NCI-H1048 (cell line): Measurements from ENCODE around the gene SYDE2.
"Not testable (repeated sequence)": the region's sequence is repeated elsewhere in the genome, so short reads cannot be mapped to it uniquely, and the experiment has no call there.

Experiments used
- DNase-seq: peaks from one replicate; lab custom pipeline; 2025; lab: John Stamatoyannopoulos, UW

Gene SYDE2

DNA sequence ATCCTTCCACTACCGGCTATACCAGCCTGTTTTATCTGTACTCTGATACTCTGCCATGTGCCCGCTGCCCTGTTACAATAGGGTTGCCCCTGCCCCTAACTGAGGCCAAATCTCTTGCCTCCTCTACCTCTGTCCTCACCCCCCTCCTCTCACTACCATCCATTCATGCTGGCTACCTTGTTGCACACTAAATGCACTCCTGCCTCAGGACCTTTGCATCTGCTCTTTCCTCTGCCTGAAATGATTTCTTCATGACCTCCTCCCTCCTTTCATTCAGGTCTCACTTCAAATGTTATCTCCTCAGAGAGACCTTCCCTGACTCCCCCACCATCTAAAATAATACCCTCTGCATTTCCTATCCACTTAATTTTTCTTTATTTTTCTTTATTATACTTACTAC, 7.7 kb upstream of the SYDE2 start:
- no peak for DNase-seq

DNA sequence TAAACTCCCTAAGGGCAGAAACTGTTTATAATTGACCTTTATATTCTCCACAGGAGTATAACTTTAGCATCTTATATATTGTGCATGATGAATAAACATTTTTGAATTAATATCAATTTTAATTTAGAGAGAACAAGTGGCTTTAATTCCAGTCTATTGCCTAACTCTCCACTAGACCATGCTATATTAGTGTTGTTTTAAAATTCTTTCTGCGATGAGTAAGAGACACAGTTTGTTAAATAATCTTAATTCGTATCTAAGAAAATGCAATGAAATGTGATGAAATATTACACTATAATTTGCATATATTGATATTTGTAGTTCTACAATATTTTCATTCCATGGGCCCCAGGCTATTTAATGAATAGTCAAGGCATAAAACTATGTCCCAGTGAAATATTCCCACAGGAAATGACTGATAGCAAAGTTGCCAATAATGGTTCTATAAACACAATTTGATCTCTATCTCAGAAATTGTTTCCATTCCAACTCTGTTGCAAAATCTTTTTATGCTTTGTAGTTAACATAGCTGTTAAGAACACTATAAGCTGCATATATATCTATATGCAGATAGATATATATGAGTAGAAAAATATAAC, 2.9 kb upstream of the SYDE2 start:
- no peak for DNase-seq

DNA sequence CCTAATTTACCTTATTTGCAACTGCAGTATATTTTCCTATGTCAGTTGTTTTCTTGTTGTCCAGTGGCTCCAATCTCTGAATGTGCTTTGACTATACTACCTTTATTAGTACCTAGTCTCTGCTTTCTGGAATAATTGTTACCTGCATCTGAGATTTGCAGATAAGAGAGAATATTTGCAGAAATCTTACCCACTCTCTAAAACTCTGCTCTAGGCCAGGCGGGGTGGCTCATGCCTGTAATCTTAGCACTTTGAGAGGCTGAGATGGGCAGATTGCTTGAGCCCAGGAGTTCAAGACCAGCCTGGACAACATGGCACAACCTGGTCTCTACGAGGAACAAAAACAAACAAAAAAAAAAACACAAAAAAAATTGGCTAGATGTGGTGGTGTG, 2.0 kb upstream of the SYDE2 start:
- DNase-seq = no peak

DNA sequence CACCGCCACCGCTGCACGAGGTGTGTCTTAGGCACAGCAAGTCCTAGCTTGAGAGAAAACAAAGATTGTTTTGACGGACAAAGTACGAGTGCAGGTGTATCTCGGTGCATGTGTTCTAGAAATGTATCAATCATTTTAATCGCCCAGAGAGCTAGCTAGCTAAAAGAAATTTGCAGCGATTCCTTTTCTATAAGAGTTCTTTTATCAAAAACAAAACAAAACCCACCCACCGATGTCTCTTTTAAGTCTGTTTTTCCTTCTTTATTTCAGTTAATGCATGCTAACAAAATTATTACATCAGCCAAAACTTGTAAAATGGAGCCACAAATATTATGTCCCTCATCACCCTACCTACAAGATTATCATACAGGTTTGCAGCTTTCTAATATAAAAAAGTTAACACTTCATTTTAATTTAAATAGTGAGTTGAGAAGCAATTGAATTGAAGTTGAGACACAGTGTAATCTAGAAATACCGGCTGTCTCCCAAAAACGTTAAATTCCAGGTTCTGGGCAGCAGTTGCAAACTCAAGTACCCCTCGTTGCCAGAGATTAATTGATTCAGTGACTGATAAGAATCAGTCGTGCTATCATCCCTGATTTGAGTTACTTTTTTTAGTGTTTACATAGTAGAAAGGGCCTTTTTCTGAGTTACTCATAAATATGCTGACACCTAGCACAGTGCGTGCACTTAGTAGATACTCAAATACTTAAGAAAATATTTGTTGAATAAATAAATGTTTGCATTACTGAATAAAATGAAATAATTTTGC, 1.5 kb upstream of the SYDE2 start:
- no peak for DNase-seq

DNA sequence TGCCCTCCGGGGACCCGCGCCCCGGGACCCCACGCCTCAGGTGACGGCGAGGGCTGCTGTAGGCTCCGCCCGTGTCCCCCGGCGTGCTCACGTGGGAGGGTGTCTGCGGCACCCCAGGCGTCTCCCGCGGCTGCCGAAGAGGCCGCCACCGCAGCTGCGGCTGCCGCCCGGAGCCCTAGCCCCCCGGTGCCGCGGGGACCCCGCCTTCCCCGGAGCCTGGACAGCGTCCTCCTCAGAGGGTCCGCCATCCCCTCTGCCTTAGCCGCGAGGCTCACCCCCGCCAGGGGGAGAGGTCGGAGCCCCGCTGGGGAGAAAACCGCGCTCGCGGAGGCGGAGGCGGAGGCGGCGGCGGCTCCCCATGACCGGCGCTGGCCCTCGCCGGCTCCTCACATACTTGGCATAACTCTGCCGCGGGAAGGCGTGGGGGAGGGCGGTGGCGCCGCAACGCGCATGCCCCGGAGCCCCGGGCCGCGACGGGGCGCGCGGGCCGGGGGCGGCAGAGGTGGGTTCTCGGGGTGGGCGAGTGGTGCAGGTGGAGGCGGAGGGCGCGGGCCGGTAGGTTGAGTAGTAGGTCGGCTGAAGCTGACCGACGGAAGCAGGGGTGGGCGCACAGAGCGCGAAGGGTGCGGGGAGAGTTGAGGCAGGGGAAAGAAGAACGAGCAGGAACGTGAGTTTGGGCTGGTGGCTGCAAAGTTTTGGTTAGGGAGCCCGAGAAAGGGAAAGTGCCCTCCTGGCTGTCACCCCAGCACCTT, 700 bp upstream of the SYDE2 start:
- no peak for DNase-seq

DNA sequence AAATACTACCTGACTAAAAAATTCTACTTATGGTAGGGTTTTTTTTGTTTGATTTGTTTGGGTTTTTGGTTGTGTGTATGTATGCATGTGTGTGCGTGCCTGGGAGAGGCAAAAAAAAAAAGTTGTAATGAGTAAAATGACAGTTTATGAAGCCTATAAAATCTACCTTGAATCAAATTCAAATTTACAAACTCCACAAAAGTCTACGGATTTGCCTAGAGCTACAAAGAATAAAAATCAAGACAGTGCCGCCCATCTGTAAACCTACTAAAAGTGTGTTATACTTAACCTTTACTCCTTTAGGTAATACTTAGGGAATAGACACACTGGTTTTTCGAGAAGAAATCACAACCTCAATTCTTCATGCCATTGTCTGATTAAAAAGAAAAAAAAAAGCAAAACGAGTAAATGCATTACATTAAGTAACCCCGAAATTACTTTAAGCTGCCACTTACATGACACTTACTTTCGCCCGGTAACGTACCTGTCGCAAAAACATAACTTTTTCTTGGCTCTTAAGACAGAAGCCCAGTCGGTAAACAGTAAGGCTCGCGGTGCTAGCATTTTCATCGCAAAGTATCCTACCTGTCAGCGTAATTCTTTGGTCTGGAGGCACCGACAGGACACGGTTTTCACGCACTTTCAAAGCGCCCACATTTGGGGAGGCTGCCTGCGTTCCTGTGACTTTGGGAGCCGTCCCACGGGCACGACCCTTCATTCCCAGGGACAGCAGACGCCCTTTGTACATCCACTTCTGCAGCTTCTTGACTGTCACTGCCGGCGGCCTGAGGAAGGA, 951 bp downstream of the SYDE2 start:
- DNase-seq = no peak

DNA sequence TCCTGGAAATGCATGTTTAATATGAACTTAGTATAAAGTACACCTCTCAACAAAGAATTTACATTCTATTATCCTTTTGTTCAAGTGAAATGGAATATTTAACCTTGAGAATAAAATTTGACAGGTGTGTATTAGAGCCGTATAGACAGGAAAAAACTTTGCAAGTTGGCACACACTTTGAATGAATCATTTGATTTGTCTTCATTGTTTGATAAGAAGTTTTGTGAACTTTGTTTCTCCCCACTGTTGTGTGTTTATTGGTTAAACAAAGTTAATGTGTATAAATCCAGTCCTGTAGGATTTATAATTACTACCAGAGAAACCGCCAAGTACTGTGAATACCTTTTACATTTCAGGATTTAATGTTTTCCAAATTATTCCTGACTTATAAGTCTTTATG, 2.0 kb downstream of the SYDE2 start:
- DNase-seq = no peak

DNA sequence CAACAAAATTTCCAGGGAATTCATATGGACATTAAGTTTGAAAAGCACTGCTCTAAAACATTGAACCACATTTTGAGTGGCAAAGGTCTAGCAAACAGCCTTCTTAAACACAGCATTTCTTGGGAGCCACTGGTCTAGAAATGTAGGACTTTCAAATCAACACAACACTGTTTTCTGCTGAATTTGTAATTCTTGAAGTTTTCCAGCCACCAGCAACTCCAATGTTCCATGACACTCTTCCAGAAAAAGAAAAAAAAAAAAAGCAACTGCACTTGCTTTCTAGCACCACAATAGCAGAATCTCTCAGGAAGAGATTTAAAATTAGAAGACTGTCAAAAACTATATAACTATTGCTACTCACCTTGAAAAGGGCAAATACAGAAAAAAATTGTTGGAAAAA, 4.5 kb downstream of the SYDE2 start:
- no peak for DNase-seq

DNA sequence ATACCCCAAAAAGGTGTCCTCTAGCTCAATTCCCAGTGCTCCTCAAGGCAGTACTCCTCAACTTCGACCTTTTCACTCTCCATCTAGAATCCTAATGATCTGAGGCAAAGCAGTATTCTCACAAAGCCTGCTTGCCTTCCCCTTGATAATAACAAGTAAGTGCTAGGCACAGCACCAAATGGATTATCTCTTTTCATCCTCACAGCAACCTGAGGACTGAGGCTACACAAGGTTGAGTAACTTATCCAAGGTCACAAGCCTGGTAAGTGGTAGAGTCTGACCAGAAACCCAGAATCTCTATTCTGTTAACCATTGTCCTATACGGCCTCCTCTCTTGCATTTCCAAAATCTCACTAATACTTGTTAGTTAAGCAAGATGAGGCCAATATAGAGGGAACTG, 5.1 kb downstream of the SYDE2 start:
- DNase-seq = no peak

DNA sequence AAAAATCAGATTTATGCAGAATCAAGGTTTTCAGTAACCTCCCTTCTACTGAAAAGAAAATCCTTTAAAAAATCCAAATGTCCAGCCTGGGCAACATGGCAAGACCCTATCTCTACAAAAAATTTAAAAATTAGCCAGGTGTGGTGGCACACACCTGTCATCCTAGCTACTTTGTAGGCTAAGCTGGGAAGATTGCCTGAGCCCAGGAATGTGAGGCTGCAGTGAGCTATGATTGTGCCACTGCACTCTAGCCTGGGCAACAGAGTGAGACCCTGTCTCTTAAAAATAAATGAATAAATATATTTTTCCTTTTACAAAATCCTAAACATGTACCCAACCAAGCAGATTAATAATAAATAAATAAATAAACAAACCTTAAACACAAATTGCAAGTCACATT, 8.7 kb downstream of the SYDE2 start:
- not testable (repeated sequence) for DNase-seq

DNA sequence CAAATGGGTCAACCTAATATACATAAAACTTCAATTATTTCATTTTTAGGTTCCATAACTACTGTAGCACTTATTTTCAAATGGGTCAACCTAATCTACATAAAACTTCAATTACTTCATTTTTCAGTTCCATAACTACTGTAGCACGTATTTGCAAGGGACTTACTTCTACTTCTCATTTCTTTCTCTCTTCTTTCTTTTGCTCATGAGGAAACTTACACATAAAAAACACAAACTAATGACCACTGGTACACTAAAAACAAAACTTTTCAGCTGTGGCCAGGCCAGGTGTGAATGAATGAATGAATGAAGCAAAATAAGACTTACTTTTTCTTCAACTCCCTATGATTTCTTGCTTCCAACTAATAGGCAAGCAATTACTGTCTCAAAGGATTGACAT, 11.7 kb downstream of the SYDE2 start:
- DNase-seq = no peak

DNA sequence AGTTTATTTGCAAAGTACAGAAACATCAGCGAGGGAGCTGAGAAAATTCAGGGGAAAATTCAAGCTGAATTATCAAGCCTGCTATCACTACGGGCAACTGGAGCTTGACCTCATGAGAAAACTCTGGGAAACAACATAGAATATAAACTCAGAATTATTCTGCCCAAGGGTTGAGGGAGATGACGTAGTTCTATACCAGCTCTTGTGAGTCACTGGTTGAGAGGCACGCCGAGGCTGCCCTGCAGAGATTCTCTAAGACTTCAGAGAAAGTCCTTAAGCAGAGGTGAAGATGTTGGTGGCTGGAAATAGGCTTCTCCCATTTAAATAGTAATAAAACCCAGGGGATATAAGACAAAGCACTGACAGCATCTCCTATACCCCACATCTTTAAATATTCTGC, 12.3 kb downstream of the SYDE2 start:
- DNase-seq = no peak

DNA sequence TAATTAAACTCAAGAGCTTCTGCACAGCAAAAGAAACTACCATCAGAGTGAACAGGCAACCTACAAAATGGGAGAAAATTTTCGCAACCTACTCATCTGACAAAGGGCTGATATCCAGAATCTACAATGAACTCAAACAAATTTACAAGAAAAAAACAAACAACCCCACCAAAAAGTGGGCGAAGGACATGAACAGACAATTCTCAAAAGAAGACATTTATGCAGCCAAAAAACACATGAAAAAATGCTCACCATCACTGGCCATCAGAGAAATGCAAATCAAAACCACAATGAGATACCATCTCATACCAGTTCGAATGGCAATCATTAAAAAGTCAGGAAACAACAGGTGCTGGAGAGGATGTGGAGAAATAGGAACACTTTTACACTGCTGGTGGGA, 13.8 kb downstream of the SYDE2 start:
- DNase-seq = not testable (repeated sequence)

DNA sequence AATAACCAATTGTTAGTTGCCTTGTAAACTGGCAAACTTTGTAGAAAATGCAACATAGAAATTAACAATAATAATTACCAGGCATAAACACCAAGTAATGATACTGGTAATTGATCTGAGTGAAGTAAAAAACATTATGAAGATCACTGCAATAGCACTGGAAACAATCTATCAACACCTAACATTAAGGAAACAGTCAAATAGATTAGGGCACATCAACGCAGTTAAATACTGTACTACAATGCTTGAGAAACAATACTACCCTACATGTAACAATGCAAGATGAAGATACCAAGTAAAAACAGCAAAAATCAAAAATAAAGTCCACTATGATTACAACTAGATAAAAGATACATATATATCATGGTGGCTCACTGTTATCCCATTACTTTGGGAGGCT, 16.6 kb downstream of the SYDE2 start:
- DNase-seq = no peak

DNA sequence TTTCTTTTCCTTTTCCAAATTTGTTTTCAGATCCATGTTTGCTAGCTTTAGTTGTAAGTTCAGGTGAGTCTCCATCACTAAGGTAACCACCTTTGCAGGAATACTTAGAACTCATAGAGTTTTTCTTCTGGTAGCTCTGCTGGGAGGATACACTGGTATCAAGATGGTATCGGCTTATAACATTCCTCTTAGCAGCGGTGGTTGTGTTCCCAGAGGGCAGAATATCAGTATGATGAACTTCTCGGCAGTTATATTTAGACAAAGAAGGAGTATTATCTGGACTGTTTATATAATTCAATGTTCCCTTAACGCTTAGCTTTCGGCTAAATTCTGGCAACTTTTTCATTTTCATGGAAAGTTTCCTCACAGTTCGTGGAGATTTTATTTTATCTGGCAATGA, 18.1 kb downstream of the SYDE2 start:
- DNase-seq = no peak

DNA sequence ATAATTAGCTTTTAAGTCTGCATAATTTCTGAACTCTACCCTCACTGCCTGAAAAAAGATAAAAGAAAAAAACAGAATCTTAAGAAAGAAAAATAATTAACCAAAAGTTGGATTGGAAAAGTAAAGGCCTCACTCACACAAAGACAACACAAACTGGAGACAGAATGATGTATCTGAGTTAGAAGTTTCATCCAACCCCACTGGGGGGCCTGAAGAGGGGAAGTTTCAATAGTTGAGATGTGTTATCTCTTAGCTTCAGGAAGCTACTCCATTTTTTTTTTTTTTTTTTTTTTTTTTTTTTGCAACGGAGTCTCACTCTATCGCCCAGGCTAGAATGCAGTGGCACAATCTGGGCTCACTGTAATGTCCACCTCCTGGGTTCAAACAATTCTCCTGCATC, 19.9 kb downstream of the SYDE2 start:
- DNase-seq = no peak

DNA sequence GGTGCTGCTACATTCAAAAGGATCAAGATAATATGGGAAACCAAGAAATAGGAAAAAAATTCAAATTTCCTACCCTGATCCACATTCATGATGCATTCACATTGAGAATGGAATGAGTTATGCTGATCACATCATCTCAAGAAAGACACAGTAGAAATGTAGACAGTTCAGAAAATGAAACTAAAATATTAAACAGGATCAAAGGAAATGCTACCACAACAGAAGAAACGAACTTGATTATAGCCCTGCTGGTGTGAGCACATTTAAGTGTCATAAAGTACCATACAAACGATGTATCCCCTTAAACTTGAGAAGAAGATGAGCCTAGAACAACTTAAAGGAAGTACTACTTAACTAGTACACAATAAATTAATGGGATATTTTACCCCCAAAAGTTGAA, 21.3 kb downstream of the SYDE2 start:
- DNase-seq = no peak

DNA sequence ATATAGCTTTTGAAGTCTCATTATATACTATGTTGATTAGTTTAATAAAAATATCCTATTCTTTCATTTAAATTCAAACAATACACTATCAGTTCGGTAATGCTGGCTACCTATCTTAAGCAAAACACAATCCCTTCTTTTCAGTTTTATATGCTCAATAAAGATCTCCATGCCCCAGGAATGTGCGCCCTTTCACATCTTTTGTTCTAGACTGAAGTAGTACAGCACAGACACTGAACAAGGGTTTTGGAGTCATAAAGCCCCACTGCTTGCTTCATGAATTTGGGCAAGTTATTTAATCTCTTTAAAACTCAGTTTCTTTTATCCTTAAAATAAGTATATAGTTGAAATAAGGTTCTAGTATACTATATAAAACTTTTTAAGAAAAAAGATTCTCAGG, 22.4 kb downstream of the SYDE2 start:
- no peak for DNase-seq

DNA sequence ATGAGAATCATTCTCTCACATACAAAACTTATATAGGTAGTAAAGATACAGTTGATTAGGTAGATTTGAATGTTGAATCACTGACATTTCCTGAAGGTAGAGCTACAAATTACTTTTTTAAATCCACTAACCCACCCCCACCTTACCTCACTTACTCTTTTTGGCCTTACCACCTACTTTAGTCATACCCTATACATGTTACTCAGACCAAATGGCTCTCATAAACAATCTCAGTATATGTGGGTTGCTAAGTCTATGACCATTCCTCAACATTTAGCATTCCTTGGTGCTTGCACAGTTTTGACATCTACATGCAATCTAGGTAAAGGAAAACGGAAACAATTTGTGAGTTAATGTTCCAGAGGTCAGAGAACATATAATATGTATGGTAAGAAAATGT, 26.3 kb downstream of the SYDE2 start:
- no peak for DNase-seq

DNA sequence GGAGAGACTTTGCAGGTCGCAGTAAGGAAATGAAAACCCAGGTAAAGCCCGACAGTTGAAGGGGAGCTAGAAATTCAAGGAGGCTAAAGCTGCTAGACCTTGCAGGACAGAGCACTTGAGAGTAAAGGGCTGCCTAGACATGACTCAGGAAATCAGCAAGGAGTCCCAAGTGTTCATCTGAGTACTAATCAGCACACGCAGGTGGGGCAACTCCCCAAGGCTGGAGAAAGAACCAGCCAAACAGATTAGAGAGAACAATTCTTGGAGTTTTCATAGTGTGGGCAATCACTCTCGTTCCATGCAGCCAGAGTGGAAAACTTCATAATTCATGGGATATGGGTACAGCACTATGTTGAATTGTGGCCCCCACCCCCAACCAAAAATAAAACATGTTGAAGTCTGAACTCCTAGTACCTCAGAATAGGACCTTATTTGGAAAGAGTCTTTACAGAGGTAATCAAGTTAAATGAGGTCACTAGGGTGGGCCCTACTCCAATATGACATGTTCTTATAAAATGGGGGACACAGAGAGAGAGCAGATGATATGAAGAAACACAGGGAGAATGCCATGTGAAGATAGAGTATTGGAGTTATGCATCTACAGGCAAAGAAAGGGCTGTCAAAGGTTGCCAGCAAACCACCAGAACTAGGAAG, 28.0 kb downstream of the SYDE2 start:
- DNase-seq = no peak

DNA sequence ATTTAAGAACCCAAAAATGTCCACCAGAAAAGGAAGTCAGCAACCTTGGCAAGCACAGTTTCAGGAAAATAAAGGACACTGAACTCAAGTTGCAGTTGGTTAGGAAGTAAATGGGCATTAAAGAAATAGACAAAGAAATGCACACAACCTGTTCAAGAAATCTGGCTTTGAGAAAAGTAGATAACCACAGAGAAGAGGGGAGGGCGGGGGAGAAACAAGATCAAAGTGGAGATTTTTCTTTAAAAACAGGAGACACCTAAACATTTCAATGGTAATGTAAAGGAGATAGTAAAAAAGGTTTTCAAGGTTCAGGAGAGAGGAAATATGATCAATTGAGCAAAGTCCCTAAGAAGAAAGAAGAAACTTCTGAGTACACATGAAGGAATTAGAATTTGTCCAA, 29.1 kb downstream of the SYDE2 start:
- no peak for DNase-seq

DNA sequence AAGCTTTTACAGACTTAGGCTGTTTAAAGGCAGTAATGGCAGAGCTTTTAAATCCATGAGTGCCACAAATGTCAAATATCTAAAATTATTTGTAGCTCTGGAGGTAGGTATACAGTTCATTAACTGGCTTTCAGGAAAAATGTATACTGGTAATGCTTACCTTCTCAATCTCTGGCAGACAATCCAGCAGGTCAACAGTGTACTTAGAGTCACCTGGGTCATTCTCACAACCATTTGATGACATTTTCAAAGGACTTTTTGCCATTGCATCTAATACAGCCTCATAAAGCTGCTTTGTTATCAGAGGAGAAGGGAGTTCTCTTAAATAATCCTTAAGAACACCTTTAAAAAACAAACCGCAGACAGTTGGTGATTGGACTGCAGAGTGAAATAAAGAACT, 31.9 kb downstream of the SYDE2 start:
- no peak for DNase-seq
